Measurements from ENCODE around the gene RAC3. TPM values are rescaled to one million over a fixed set of nuclear protein-coding genes. Genes with fewer than 3 reads are reported as not detected.

RAC3 gene
- total RNA-seq, 1 donor = 1.8 TPM

DNA sequence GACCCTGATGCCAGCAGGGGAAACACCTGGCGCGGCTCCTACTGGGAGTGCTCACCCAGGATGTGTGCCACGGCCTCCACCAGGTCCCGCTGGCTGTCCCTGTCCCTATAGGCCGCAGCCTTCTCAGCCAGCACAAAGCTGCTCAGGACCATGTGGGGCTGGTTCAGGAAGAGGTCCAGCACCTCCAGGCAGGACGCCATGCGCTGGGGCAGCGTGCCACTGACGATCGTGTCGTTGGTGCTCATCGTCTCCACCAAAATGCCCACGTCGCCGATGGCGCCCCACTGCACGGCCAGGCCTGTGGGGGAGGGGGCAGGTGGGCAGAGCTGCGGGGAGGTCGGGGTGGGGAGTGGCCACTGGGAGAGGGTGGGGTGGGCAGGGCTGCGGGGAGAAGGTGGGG lies 50.1 kb downstream of the RAC3 start:
- Histone ChIP-seq H3K4me3 (ENCODE audit: insufficient read depth, low read length) (no peak overlapping the region), H3K4me1 (ENCODE audit: insufficient read depth, low read length) (no peaks in the 10 kb centered on the region), H3K4me2 (ENCODE audit: insufficient read depth, low read length) (no peak overlapping the region), H4K20me1 (ENCODE audit: insufficient read depth, low read length) (no peaks in the 10 kb centered on the region), H3K9me3 (ENCODE audit: low read depth, low read length) (no peaks in the 10 kb centered on the region), H2AFZ (ENCODE audit: low read length) (no peak overlapping the region), H3K27ac (ENCODE audit: low read depth, low read length) (no peak overlapping the region), H3K27me3 (ENCODE audit: insufficient read depth, low read length) (no peaks in the 10 kb centered on the region), H3K79me2 (ENCODE audit: insufficient read depth, low read length) (no peaks in the 10 kb centered on the region), H3K36me3 (ENCODE audit: insufficient read depth, low read length) (peaks cover 42% of the 10 kb centered on the region)
- no peak for DNase-seq (ENCODE audit: insufficient read length, low spot score, missing footprints)
- TF ChIP-seq, protein P1, sequence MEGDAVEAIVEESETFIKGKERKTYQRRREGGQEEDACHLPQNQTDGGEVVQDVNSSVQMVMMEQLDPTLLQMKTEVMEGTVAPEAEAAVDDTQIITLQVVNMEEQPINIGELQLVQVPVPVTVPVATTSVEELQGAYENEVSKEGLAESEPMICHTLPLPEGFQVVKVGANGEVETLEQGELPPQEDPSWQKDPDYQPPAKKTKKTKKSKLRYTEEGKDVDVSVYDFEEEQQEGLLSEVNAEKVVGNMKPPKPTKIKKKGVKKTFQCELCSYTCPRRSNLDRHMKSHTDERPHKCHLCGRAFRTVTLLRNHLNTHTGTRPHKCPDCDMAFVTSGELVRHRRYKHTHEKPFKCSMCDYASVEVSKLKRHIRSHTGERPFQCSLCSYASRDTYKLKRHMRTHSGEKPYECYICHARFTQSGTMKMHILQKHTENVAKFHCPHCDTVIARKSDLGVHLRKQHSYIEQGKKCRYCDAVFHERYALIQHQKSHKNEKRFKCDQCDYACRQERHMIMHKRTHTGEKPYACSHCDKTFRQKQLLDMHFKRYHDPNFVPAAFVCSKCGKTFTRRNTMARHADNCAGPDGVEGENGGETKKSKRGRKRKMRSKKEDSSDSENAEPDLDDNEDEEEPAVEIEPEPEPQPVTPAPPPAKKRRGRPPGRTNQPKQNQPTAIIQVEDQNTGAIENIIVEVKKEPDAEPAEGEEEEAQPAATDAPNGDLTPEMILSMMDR (IDR thresholded peaks at IDR 0.05; ENCODE audit: extremely low read depth, low read depth, low read length) = no peak

DNA sequence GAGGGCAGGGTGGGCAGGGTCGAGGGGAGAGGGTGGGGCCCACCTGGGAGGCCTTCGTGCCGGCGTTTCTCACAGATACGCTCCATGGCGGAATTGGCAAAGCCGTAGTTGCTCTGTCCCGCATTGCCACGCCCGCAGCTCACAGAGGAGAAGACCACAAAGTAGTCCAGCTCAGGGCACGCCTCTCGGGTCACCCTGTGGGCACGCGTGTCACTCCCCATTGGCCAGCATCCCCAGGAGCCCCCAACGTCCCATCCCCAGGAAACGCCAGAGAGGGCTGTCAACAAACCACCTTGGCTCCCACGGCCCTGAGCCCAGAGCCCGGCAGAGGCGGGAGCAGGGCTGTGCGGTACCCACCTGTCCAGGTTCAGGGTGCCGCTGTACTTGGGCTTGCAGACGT lies 50.5 kb downstream of the RAC3 start:
- Histone ChIP-seq H3K9me3 (ENCODE audit: low read depth, low read length) (no peaks in the 10 kb centered on the region), H4K20me1 (ENCODE audit: insufficient read depth, low read length) (no peaks in the 10 kb centered on the region), H3K27me3 (ENCODE audit: insufficient read depth, low read length) (no peaks in the 10 kb centered on the region), H3K4me2 (ENCODE audit: insufficient read depth, low read length) (no peak overlapping the region), H3K79me2 (ENCODE audit: insufficient read depth, low read length) (no peaks in the 10 kb centered on the region), H2AFZ (ENCODE audit: low read length) (no peak overlapping the region), H3K36me3 (ENCODE audit: insufficient read depth, low read length) (peaks cover 42% of the 10 kb centered on the region), H3K4me3 (ENCODE audit: insufficient read depth, low read length) (no peak overlapping the region), H3K4me1 (ENCODE audit: insufficient read depth, low read length) (no peaks in the 10 kb centered on the region), H3K27ac (ENCODE audit: low read depth, low read length) (no peak overlapping the region)
- no peak for DNase-seq (ENCODE audit: insufficient read length, low spot score, missing footprints)
- TF ChIP-seq, protein P1 (IDR thresholded peaks at IDR 0.05; ENCODE audit: extremely low read depth, low read depth, low read length) = no peak

DNA sequence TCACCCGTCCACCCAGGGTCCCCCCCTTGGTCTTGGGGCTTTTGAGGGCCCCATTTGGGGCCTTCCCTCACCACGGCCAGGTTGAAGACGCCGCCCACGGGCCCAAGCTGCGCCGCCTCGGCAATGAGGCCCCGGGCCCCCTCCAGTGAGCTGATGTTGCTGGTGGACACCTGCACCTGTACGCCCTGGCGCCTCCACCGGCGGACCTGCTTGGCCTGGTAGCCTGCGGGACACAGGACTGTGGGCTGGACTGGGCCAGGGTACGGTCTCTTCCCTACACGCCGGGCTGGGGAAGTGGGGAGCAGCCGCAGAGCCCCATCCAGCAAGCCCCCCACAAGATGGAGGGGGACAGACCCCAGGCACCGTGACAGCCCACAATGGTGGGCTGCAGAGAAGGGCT lies 51.0 kb downstream of the RAC3 start:
- no peak overlapping the region for H3K27ac ChIP-seq (ENCODE audit: low read depth, low read length)
- no peaks in the 10 kb centered on the region for H3K9me3 ChIP-seq (ENCODE audit: low read depth, low read length)
- H2AFZ ChIP-seq (ENCODE audit: low read length) = no peak overlapping the region
- no peaks in the 10 kb centered on the region for H3K4me1 ChIP-seq (ENCODE audit: insufficient read depth, low read length)
- no peaks in the 10 kb centered on the region for H3K27me3 ChIP-seq (ENCODE audit: insufficient read depth, low read length)
- DNase-seq (ENCODE audit: insufficient read length, low spot score, missing footprints) = no peak
- no peaks in the 10 kb centered on the region for H3K79me2 ChIP-seq (ENCODE audit: insufficient read depth, low read length)
- H3K4me3 ChIP-seq (ENCODE audit: insufficient read depth, low read length) = no peak overlapping the region
- peaks cover 46% of the 10 kb centered on the region for H3K36me3 ChIP-seq (ENCODE audit: insufficient read depth, low read length)
- no peaks in the 10 kb centered on the region for H4K20me1 ChIP-seq (ENCODE audit: insufficient read depth, low read length)
- no peak overlapping the region for H3K4me2 ChIP-seq (ENCODE audit: insufficient read depth, low read length)
- TF ChIP-seq, protein P1 (IDR thresholded peaks at IDR 0.05; ENCODE audit: extremely low read depth, low read depth, low read length) = no peak

DNA sequence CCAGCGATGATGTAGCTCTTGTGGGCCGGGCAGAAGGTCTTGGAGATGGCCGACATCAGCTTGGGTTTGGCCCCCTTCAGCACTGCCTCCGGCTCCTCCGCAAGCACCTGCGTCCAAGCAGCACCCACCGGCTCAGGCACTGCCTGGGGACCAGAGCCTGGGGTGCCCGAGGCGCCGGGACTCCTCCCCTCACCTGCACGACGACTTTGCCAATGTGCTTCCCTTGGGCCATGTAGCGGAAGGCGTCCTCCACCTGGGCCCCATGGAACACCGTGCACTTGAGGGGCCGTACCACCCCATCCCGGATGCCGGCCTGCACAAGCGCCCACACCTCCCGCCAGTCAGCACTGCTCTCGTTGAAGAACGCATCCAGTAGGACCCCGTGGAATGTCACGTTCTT lies 51.5 kb downstream of the RAC3 start:
- Histone ChIP-seq H3K36me3 (ENCODE audit: insufficient read depth, low read length) (peaks cover 51% of the 10 kb centered on the region), H3K9me3 (ENCODE audit: low read depth, low read length) (no peaks in the 10 kb centered on the region), H3K4me1 (ENCODE audit: insufficient read depth, low read length) (no peaks in the 10 kb centered on the region), H4K20me1 (ENCODE audit: insufficient read depth, low read length) (no peaks in the 10 kb centered on the region), H3K4me2 (ENCODE audit: insufficient read depth, low read length) (no peak overlapping the region), H3K4me3 (ENCODE audit: insufficient read depth, low read length) (no peak overlapping the region), H3K27me3 (ENCODE audit: insufficient read depth, low read length) (no peaks in the 10 kb centered on the region), H2AFZ (ENCODE audit: low read length) (no peak overlapping the region), H3K79me2 (ENCODE audit: insufficient read depth, low read length) (no peaks in the 10 kb centered on the region), H3K27ac (ENCODE audit: low read depth, low read length) (no peak overlapping the region)
- TF ChIP-seq, protein P1 (IDR thresholded peaks at IDR 0.05; ENCODE audit: extremely low read depth, low read depth, low read length) = no peak
- DNase-seq (ENCODE audit: insufficient read length, low spot score, missing footprints) = no peak

Other genes starting within 250 kb of the RAC3 start
- gene GCGR, start 227.5 kb upstream of the RAC3 start, total RNA-seq = under 0.01 TPM in 1 of 2 replicates, not detected in the other
- 136 and 163 TPM in 2 replicates for gene MCRIP1, start 198.4 kb upstream of the RAC3 start, total RNA-seq
- gene PPP1R27, start 196.6 kb upstream of the RAC3 start, total RNA-seq = not detected in 2 replicates
- 1,119 and 1,240 TPM in 2 replicates for gene P4HB, start 171.1 kb upstream of the RAC3 start, total RNA-seq
- 120 and 133 TPM in 2 replicates for gene ARHGDIA, start 160.3 kb upstream of the RAC3 start, total RNA-seq
- gene ALYREF, start 140.1 kb upstream of the RAC3 start, total RNA-seq = 58.0 and 60.1 TPM in 2 replicates
- 105 and 123 TPM in 2 replicates for gene ANAPC11, start 140.0 kb upstream of the RAC3 start, total RNA-seq
- under 0.01 TPM in 1 of 2 replicates, not detected in the other for gene NPB, start 129.4 kb upstream of the RAC3 start, total RNA-seq
- 61.6 and 67.0 TPM in 2 replicates for gene PCYT2, start 120.3 kb upstream of the RAC3 start, total RNA-seq
- 15.0 and 22.1 TPM in 2 replicates for gene SIRT7, start 113.5 kb upstream of the RAC3 start, total RNA-seq
- 27.1 and 32.6 TPM in 2 replicates for gene MAFG, start 103.9 kb upstream of the RAC3 start, total RNA-seq
- 121 and 141 TPM in 2 replicates for gene PYCR1, start 94.4 kb upstream of the RAC3 start, total RNA-seq
- not detected in 2 replicates for gene MYADML2, start 84.4 kb upstream of the RAC3 start, total RNA-seq
- 0.72 TPM in 1 of 2 replicates, not detected in the other for gene NOTUM, start 70.5 kb upstream of the RAC3 start, total RNA-seq
- gene ASPSCR1, start 54.0 kb upstream of the RAC3 start, total RNA-seq = 33.9 and 35.8 TPM in 2 replicates
- 13.8 and 18.8 TPM in 2 replicates for gene CENPX, start 8.8 kb upstream of the RAC3 start, total RNA-seq
- gene LRRC45, start 8.4 kb upstream of the RAC3 start, total RNA-seq = 12.1 and 13.4 TPM in 2 replicates
- gene DCXR, start 6.0 kb downstream of the RAC3 start, total RNA-seq = 23.9 and 31.8 TPM in 2 replicates
- gene RFNG, start 20.1 kb downstream of the RAC3 start, total RNA-seq = 46.3 and 52.7 TPM in 2 replicates
- 90.2 and 93.7 TPM in 2 replicates for gene GPS1, start 20.2 kb downstream of the RAC3 start, total RNA-seq
- 43.8 and 43.9 TPM in 2 replicates for gene DUS1L, start 34.1 kb downstream of the RAC3 start, total RNA-seq
- gene FASN, start 66.6 kb downstream of the RAC3 start, total RNA-seq = 120 and 142 TPM in 2 replicates
- gene CCDC57, start 181.2 kb downstream of the RAC3 start, total RNA-seq = 21.0 and 25.9 TPM in 2 replicates
- 129 and 222 TPM in 2 replicates for gene SLC16A3, start 197.4 kb downstream of the RAC3 start, total RNA-seq
- gene CSNK1D, start 242.0 kb downstream of the RAC3 start, total RNA-seq = 45.4 and 50.3 TPM in 2 replicates

Data from osteoblast (primary cell).